GF-D8 (cell line): Measurements from ENCODE around the gene OTOG.

Experiments
- DNase-seq: peaks from one replicate; lab custom pipeline; 2025; lab: John Stamatoyannopoulos, UW

OTOG gene

DNA sequence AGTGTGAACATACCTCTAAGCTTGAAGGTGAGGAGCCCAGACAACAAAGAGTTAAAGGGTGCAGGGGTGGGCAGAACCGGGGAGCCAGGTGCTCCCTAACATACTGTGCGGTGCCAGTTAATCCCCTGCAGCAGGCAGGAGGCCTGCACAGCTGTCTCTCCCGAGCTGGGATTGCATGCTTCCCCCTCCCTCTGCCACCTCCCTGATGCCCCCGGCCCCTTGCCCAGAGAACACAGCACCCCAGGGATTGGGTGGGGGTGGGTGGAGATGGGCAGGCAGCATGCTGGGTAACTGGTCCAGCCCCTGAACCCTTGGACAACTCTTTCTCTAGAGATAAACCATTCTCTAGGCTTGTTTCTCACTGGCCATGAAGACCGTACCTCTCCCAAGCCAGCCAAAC lies 104.6 kb downstream of the OTOG start:
- DNase-seq, result no peak

DNA sequence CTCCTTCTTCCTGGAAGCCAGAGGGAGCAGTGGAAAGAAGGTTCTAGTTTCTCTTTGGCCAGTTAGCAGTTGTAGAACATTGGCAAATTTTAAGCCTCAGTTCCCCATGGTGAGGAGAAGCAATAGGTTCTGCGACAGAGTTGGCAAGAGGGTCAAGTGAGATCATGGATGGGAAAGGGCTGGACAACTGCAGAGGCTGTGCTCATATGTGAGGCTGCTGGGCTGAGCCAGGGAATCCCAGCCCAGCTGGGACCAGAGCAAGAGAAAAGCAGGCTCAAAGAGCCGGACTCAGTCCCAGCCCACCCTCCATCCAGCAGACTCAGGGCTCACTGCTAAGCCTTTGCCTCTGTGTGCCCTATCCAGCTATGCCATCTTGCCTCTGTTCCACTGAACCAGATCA lies 105.5 kb downstream of the OTOG start:
- no peak for DNase-seq

DNA sequence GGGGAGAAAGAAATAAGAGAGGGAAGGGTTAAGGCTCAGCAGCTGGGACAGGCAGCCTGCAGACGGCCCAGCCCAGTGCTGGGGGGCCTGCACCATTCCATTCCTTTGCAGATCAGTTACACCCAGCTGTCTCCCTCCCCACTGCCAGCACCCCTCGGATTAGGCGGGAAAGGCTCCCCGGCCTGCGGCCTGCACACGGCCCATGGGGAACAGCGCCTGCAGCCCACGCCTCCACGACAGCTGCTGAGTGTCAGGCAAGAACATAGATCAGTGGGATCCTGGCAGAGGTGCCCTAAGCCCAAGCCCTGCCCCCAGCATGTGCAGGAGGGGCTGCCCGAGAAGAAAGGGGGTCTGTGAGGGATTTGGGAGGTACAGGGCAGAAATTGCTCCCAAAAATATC lies 106.6 kb downstream of the OTOG start:
- no peak for DNase-seq

DNA sequence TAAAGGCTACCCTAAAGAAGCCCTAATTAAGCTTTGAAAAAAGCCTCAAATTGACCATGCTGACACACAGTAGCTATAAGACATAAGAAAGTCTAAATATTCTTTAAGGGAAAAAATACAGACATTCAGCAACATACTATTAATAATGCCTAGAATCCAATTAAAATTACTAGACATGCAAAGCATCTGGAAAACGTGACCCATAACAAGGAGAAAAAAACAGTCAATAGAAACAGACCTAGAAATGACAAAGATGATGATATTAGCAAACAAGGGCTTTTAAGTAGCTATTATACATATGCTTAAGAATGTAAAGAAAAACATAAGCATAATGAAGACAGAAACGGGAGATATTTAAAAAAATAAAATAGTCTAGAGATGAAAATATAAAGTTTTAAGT lies 108.6 kb downstream of the OTOG start:
- DNase-seq, result no peak

DNA sequence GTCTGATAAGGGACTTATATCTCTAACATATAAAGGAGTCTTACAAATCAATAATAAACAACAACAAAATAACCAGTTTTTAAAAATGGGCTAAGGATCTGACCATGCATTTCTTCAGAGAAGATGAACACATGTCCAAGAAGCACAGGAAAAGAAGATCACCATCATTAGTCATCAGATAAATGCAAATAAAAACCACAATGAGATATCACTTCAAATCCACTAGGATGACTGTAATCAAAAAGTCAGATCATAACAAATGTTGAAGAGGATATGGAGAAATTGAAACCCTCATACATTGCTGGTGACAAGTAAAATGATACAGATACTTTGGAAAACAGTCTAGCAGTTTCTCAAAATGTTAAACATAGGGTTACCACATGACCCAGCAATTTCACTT lies 111.2 kb downstream of the OTOG start:
- DNase-seq, result no peak

DNA sequence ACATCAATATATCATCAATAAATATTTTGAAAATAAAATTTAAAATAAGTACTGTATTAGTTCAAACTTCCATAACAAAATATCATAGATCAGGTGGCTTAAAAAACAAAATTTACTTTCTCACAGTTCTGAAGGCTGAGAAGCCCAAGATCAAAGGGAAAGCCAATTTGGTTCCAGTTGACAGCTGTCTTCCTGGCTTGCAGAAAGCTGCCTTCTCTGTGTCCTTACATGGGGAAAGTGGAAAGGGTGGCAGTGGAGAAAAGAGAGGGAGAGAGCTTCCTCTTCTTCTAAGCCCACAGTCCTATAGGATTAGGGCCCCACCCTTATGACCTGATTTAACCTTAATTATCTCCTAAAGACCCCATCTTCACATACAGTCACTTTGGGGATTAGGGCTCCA lies 121.1 kb downstream of the OTOG start:
- no peak for DNase-seq

GRCh38 chr11:17672469-17672868 lies 125.4 kb downstream of the OTOG start:
- DNase-seq, result no peak

- no peak for DNase-seq
These were observed 126.9 kb downstream of the OTOG start for GRCh38 chr11:17673951-17674350.

- no peak for DNase-seq
These were observed 135.8 kb downstream of the OTOG start for GRCh38 chr11:17682848-17683247.

GRCh38 chr11:17683377-17684161 lies 136.5 kb downstream of the OTOG start:
- DNase-seq, result no peak

GRCh38 chr11:17684550-17684949 lies 137.5 kb downstream of the OTOG start:
- DNase-seq, result no peak

- DNase-seq, result no peak
These were observed 139.3 kb downstream of the OTOG start for GRCh38 chr11:17686231-17686980.

GRCh38 chr11:17687946-17688670 lies 141.0 kb downstream of the OTOG start:
- no peak for DNase-seq

GRCh38 chr11:17691550-17691949 lies 144.5 kb downstream of the OTOG start:
- DNase-seq, result no peak

GRCh38 chr11:17691976-17692375 lies 144.9 kb downstream of the OTOG start:
- DNase-seq, result no peak

DNA sequence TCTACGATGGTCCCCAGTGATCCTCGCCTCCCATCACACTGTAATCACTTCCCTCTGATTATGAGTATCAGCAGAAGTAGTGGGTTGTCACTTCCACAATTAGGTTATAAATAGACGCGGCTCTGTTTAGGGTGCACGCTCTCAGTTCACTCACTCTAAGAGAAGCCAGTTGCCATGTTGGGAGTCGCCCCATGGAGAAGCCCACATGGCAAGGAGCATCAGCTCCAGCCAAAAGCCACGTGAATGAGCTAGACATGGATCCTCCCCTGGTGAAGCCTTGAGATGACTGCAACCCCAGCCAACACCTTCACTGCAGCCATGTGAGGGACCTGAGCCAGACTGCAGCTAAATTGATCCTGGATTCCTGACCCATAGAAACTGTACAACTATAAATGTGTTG lies 145.9 kb downstream of the OTOG start:
- DNase-seq, result no peak

DNA sequence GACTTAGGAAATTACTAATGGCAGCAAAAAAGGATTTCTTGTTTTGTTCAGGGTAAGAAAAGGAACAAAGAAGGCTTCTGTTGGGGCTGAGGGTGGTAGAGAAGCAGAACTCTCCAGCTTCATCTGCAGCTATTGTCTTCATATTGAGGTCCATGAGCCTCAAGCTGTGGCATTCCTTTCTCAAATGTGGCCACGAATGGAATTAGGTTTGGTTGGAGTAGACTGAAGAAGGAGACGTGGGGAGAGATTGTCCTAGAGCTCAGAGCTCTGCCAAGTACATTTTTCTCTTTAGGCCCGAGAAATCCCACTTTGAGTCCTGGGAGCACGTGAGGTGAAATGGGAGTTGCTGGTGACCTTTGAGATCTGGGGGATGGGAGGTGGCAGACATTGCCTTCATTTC lies 146.5 kb downstream of the OTOG start:
- no peak for DNase-seq

GRCh38 chr11:17694494-17695110 lies 147.5 kb downstream of the OTOG start:
- DNase-seq, result no peak

DNA sequence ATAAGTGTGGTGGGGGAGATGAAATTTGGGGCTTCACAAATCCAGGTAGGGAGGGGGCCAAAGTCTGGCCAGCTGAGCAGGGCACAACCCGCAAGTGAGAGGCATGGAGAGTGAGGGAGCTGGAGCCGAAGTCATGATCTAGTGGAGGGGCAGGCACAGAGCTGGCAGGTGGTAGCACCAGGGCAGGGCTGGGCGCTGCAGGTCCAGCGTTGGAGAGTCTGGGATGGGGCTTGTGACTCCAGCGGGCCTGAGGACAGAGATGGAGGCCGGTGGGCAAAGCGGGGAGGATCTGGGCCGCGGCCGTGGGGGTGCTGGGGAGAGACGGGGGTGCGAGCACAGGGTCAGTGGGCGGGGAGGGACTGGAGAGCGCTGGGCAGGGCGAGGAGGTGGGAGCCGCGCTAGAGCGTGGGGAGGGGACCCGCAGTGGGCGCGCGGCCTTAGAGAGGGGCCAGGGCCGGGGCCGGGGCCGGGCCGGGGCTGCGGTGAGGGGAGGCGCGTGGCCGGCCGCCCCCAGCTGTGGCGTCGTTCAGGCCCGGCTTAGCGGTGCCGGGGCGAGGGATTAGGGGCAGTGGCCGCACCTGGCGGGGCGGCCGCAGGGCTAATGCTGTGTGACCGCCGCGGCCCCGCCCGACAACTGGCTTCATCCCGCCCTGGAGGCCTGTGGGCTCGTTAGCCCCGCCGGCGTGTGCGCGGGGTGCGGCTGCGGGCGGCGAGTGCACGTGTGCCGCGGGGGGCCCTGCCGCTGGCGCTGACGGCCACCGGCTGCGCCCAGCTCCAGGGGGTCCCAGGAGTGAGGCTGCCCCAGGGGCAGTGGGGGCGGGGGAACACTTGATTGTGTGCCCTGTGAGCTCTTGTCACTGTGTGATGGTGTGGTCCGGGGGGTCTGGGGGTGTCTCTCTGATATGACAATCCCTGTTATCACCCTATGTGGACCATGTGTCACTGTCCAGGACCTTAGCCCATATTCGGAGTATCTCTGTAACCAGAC lies 148.7 kb downstream of the OTOG start:
- DNase-seq, result no peak

GRCh38 chr11:17696741-17697140 lies 149.7 kb downstream of the OTOG start:
- no peak for DNase-seq
